Frontal cortex (tissue), 4 donors: ENCODE measurements around the gene COA5. TPM values are rescaled to one million over a fixed set of nuclear protein-coding genes. Genes with fewer than 3 reads are reported as not detected.

Source experiments
- DNase-seq, 2 donors: peaks; one replicate each; pipeline ENCODE4 v3.0.0; 2012; ENCODE audit warnings: low spot score in 2 of 2
- FAIRE-seq: peaks from 2 replicates; lab custom pipeline; 2012; peaks lifted over from hg19 to GRCh38; lab: Jason Lieb, UNC
- total RNA-seq: library from RNA; depleted of rRNA; stranded (reverse); fragments of >200 nt; gene quantifications from one replicate; pipeline ENCODE4 v1.2.3, GENCODE V29; 2014
- donor health status: control.
- donor health status: control.
- donor health status: control.

COA5 gene
- 60.7 TPM for total RNA-seq

GRCh38 chr2:98608116-98608961 is at the start of gene COA5, which contains the start of gene UNC50:
Gene COA5 (minus strand): TSS chr2:98608512. CDS start chr2:98608405, 107 bp downstream.
Gene UNC50 (plus strand): TSS chr2:98608589. CDS start chr2:98609760, 1,171 bp downstream.
- no peak for FAIRE-seq
- DNase-seq = peak; percentile 97 to 98

- DNase-seq (no peak), FAIRE-seq (no peak)
Measured at GRCh38 chr2:98656800-98657199, 48.5 kb upstream of the COA5 start.

- DNase-seq (no peak), FAIRE-seq (no peak)
Measured at GRCh38 chr2:98654699-98655495, 46.6 kb upstream of the COA5 start.

GRCh38 chr2:98650998-98651397 is 42.7 kb upstream of the COA5 start:
- DNase-seq = no peak
- FAIRE-seq = no peak

- no peak for FAIRE-seq
- DNase-seq = no peak
Measured at GRCh38 chr2:98649992-98650375, 41.7 kb upstream of the COA5 start.

GRCh38 chr2:98649135-98649991 is 41.1 kb upstream of the COA5 start:
- DNase-seq (peak; percentile 42 to 49), FAIRE-seq (no peak)

GRCh38 chr2:98648451-98648850 is 40.1 kb upstream of the COA5 start:
- FAIRE-seq (no peak), DNase-seq (no peak)

GRCh38 chr2:98647636-98648035 is 39.3 kb upstream of the COA5 start:
- no peak for DNase-seq
- no peak for FAIRE-seq

GRCh38 chr2:98643496-98644100 is 35.3 kb upstream of the COA5 start:
- DNase-seq (no peak), FAIRE-seq (no peak)

- FAIRE-seq (no peak), DNase-seq (no peak)
Measured at GRCh38 chr2:98637401-98638147, 29.3 kb upstream of the COA5 start.

GRCh38 chr2:98634406-98635092 is 26.2 kb upstream of the COA5 start:
- no peak for DNase-seq
- no peak for FAIRE-seq

- FAIRE-seq (no peak), DNase-seq (no peak)
Measured at GRCh38 chr2:98632351-98632750, 24.0 kb upstream of the COA5 start.

- no peak for DNase-seq
Measured at GRCh38 chr2:98623657-98624056, 15.3 kb upstream of the COA5 start.

GRCh38 chr2:98617149-98617548 is 8.8 kb upstream of the COA5 start:
- FAIRE-seq (no peak), DNase-seq (no peak)

More at GRCh38 chr2:98623657-98624056, 15.3 kb upstream of the COA5 start:
- no peak for FAIRE-seq

- DNase-seq (no peak), FAIRE-seq (no peak)
Measured at GRCh38 chr2:98615481-98615880, 7.2 kb upstream of the COA5 start.

- FAIRE-seq (no peak), DNase-seq (no peak)
Measured at GRCh38 chr2:98614024-98614739, 5.9 kb upstream of the COA5 start.

GRCh38 chr2:98608962-98609604 is 771 bp upstream of the COA5 start:
- DNase-seq = peak; percentile 36 to 39
- no peak for FAIRE-seq
